NB4 (cell line): ENCODE measurements around the gene MAD1L1.

Source experiments
- POLR2A ChIP-seq: IDR thresholded peaks from 2 replicates; pipeline ENCODE4 v1.6.1; 2011; ENCODE audit warnings: mild to moderate bottlenecking; ENCODE audit not compliant: insufficient read length; ENCODE audit errors: extremely low read depth
- TF ChIP-seq, protein P1 (sequence below): IDR thresholded peaks from one replicate; pipeline ENCODE4 v1.5.1; 2012; ENCODE audit warnings: low read depth, low read length

- TF ChIP-seq, protein P1, sequence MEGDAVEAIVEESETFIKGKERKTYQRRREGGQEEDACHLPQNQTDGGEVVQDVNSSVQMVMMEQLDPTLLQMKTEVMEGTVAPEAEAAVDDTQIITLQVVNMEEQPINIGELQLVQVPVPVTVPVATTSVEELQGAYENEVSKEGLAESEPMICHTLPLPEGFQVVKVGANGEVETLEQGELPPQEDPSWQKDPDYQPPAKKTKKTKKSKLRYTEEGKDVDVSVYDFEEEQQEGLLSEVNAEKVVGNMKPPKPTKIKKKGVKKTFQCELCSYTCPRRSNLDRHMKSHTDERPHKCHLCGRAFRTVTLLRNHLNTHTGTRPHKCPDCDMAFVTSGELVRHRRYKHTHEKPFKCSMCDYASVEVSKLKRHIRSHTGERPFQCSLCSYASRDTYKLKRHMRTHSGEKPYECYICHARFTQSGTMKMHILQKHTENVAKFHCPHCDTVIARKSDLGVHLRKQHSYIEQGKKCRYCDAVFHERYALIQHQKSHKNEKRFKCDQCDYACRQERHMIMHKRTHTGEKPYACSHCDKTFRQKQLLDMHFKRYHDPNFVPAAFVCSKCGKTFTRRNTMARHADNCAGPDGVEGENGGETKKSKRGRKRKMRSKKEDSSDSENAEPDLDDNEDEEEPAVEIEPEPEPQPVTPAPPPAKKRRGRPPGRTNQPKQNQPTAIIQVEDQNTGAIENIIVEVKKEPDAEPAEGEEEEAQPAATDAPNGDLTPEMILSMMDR: no peak
- TF ChIP-seq POLR2A: no peak
These were observed 227.7 kb downstream of the MAD1L1 start for GRCh38 chr7:2004841-2005725.
